Gastroesophageal sphincter (tissue), 2 donors: ENCODE results near the gene PCDHGB3.

Source experiments
- EP300 ChIP-seq: sonication (generic); formaldehyde crosslinking; IDR thresholded peaks from one replicate; pipeline ENCODE4 v1.6.1; 2017; ENCODE audit warnings: antibody characterized with exemption, mild to moderate bottlenecking
- POLR2A ChIP-seq, 2 donors: fragments of 450-650 bp; IDR thresholded peaks; one replicate each; pipeline ENCODE4 v1.6.1; 2017; ENCODE audit warnings: antibody characterized with exemption in 2 of 2, mild to moderate bottlenecking in 2 of 2, moderate library complexity in 1 of 2

DNA sequence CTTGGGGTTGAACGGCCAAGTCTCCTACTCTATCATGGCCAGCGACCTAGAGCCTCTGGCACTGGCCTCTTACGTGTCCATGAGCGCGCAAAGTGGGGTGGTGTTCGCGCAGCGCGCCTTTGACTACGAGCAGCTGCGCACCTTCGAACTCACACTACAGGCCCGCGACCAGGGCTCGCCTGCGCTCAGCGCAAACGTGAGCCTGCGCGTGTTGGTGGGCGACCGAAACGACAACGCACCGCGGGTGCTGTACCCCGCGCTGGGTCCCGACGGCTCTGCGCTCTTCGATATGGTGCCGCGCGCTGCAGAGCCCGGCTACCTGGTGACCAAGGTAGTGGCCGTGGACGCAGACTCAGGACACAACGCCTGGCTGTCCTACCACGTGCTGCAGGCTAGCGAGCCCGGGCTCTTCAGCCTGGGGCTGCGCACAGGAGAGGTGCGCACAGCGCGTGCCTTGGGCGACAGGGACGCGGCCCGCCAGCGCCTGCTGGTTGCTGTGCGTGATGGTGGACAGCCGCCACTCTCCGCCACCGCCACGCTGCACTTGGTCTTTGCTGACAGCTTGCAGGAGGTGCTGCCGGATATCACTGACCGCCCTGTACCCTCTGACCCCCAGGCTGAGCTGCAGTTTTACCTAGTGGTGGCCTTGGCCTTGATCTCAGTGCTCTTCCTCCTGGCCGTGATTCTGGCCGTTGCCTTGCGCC is 29.7 kb downstream of the PCDHGB3 start:
- no peak for TF ChIP-seq POLR2A (IDR thresholded peaks at IDR 0.05)
- TF ChIP-seq EP300, result no peak
